ENCODE measurements around the gene ABLIM2.
"Not testable (repeated sequence)": the region's sequence is repeated elsewhere in the genome, so short reads cannot be mapped to it uniquely, and the experiment has no call there.

ABLIM2 gene

GRCh38 chr4:8156617-8157016 is 2.0 kb downstream of the ABLIM2 start:
- no peak for DNase-seq

DNA sequence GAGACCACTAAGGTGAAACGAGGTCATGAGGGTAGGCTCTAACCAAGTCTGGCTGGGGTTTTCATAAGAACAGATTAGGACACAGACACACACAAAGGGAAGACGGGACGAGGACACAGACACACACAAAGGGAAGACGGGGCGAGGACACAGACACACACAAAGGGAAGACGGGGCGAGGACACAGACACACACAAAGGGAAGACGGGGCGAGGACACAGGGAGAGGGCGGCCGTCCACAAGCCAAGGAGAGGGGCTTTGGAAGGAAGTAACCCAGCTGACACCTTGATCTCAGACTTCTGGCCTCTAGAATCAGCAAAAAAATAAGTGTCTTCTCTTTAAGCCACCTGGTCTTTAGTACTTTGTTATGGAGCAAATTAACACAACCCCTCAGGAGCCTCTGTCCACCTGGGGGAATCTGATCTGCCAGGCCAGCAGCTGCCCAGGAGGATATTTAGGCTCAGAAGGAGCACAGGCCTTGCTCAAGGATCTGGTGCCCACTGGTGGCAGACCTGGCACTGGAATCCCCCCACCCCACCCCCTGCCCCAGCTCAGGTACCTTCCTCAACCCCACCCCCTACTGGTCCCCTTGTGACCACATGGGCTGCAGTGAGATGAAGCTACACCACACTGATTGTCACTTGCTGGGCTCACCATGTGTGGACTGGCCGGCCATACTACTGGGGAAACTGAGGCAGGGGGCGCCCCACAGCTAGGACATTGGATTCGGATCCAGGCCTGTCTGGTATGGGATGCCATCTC is 2.8 kb downstream of the ABLIM2 start:
- no peak for DNase-seq

GRCh38 chr4:8155048-8155447 is 3.6 kb downstream of the ABLIM2 start:
- no peak for DNase-seq

DNA sequence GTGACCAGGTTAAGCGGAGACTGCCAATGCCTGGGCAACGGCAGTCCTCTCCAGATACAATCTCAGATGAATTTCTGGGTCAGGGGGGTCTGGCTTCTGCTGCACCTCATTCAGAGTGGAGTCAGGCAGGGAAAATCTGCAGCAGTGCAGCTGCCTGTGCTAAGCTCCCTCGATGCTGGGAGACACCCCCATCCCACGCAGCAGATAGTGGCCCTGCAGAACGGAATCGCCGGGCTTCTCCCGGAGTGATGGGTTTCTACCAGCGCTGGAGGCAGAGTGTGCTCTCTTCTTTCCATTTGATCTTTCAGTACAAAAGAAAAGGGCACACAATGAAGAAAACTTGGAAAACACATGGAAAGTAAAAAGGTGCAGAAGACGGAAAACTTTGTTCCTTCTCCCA is 5.2 kb downstream of the ABLIM2 start:
- no peak for DNase-seq

- no peak for DNase-seq
Measured at GRCh38 chr4:8152865-8153257, 5.8 kb downstream of the ABLIM2 start.

DNA sequence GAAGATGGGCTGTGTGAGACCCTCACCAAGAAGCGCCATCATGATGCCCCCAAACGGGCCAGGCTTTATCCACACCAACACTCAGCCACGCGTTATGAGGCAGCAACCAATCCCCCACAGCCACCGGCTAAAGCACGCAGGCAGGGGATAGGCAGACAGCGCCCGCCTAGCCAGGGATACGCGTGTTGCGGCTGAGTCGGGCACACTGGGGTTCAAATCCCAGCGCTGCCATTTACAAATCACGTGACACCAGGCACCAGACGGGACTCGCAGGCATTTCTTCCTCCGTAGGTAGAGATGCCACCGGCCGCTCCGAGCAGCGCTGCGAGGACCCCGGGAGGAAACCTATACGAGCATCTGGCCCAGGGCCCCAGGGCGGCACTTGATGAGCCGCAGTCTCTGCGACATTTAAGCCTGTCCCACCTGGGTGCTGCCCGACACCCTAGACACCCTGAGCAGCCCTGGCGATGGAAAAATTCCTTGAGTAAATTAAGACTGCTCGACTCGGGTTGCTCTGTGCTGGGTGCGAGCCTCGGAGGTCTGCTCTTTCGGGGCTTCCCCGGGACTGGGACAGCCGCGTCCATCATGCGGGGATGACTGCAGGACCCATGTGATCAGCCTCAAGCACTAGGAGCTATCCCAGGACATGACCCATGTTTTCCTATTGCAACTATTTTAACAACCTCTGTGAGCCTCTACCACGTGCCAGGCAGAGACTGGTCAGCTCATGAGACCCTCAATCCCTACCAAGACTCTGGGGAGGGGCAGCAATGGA is 6.3 kb downstream of the ABLIM2 start:
- DNase-seq, result no peak

DNA sequence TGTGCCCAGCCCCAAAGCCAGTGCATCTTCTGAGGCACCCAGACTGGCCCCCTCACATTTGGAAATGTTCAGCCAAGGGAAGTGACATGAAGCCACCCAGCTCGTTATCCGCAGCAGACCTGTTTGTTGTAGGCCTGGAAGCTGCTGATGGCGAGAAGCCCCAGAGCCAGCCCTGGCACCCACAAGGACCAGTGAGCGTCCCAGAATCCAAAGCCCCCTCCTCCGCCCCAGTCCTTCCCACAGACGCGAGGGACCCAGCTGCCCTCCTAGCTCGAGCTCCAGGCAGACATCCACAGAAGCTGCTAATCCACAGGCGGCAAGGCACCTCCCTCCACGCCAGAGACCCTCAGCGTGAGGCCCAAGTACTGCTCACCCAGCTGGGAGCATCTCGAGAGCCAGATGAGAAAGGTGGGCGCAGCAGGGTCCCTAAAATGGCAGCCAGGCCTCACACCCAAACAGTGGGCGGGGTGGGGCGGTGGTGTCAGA is 7.4 kb downstream of the ABLIM2 start:
- DNase-seq, result no peak

DNA sequence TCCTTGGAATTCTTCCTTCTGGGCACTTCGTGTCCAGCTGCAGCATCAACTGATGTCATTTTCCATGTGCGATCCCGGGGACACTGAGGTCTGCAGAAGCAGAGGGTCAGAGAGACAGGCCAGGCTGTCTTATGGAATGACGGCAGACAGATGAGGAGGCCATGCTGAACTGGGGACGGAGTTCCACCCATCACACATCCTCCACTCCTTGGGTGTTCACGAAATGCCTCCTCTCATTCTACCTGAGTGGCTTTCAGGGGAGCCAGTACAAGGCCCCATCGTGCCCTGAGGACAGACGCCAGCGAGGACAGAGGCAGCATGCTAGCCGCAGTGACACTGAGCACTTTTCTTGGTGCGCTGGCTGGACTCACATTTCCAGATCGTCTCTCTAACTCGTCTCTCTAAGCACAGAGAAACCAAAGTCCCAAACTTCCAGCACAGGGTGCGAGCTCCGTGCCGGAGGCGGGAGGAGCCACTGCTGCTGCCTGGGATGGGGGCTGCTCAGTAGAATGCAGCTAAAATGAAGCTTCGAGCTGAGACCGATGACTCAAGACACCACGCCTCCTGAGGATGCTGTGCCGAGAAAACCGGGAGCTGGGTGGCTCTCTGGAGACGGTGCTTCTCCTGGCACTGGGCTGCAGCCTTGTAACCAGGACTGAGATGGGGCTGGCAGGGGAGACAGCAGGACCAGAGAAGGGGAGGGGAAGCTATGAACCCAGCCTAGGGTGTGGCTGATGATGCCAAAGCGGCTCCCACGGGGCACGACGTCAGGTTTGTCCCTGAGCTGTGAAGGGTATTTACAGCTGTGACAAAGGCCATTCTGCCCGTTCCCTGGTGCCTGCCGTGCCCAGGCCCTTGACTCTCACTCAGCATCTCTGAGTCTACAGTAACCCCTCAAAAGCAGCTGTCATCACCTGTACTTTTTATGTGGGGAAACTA is 8.2 kb downstream of the ABLIM2 start:
- DNase-seq, result no peak

GRCh38 chr4:8149664-8150063 is 8.9 kb downstream of the ABLIM2 start:
- no peak for DNase-seq

- no peak for DNase-seq
Measured at GRCh38 chr4:8148785-8149435, 9.7 kb downstream of the ABLIM2 start.

DNA sequence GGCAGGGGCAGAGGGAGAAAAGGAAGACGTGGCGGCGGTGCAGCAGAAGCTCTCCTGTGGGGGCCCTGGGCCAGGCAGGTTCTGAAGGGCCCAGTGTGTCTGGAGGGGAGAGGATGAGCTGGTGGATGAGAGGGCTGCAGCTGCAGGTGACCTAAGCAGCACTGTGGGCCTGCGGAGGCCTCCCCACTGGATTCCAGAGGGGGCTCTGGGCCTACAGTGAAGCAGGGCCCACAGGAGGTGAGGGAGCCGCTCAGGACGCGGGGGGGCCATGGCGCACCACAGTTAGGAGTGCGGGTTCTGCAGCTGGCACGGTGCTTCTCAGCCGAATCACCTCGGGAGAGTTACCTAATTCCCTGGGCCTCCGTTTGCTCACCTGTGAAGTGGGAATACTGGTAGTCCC is 10.5 kb downstream of the ABLIM2 start:
- no peak for DNase-seq

DNA sequence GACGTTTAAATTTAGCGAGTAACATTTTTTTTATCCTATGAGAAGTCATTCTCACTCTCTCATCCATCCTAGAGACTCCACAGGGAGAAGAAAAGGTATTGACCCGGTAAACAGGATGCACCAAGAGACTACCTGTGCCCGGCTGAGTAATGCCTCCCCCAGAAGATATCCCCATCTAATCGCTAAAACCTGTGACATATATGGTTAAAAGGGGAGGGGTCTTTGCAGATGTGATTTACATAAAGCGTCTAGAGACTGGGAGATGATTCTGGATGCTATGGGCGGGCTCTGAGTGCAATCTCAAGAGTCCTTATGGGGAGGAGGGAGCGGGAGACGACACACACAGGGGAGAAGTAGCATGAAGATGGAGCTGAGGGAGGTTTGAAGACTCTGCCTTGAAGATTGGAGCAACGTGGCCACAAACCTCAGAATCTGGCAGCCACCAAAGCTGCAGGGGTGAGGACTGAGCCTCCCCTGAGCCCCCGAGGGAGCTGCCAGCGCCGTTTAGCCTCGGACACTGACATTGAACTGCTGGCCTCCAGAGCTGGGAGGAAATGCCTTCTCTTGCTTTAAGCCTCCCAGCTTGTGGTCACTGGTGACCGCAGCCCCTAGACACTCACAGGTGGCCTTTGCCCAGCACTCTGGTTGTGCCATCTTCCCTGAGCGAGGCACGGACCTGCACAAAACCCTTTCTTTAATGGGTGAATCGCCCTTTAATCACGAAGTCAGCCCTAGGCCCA is 11.2 kb downstream of the ABLIM2 start:
- DNase-seq, result no peak

DNA sequence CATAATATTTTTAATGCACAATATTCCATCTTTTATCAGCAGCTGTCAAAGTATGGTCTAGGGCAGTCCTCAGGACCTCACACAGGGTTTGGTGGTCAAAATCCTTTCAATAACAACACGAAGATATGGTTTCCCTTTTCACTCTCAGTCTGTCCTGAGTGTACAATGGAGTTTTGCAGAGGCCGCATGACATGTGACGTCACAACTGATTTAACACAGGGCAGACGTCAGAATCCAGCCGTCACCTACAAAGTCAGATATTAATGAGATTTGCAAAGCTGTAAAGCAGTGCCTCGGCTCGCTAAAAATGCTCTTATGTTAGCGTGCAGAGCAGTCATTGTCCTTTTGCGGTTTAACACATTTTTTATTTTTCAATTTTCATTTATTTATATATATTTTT is 12.5 kb downstream of the ABLIM2 start:
- DNase-seq, result no peak

GRCh38 chr4:8144359-8144758 is 14.3 kb downstream of the ABLIM2 start:
- DNase-seq, result no peak

GRCh38 chr4:8143392-8144140 is 15.0 kb downstream of the ABLIM2 start:
- DNase-seq, result no peak

DNA sequence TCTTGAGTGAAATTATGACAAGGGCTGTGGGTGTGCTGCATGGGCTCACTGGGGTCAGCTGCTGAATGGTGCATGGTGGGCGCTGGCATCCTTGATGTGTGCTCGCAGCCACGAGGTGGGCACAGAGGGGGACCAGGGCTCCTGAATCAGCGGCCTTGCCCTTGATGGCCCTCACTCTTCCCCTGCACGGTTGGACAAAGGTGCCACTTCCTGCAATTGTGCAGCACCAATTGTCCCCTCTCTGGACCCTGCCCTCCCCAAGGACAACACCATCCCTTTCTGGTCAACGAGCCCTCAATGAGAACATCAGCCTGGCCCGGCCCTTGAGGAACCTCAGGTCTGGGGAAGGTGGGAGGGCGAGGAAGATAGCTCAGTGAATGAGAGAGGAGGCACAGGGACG is 16.1 kb downstream of the ABLIM2 start:
- DNase-seq, result no peak

GRCh38 chr4:8141935-8142334 is 16.7 kb downstream of the ABLIM2 start:
- no peak for DNase-seq

- DNase-seq, result no peak
Measured at GRCh38 chr4:8140915-8141314, 17.7 kb downstream of the ABLIM2 start.

- DNase-seq, result not testable (repeated sequence)
Measured at GRCh38 chr4:8139726-8140125, 18.9 kb downstream of the ABLIM2 start.

DNA sequence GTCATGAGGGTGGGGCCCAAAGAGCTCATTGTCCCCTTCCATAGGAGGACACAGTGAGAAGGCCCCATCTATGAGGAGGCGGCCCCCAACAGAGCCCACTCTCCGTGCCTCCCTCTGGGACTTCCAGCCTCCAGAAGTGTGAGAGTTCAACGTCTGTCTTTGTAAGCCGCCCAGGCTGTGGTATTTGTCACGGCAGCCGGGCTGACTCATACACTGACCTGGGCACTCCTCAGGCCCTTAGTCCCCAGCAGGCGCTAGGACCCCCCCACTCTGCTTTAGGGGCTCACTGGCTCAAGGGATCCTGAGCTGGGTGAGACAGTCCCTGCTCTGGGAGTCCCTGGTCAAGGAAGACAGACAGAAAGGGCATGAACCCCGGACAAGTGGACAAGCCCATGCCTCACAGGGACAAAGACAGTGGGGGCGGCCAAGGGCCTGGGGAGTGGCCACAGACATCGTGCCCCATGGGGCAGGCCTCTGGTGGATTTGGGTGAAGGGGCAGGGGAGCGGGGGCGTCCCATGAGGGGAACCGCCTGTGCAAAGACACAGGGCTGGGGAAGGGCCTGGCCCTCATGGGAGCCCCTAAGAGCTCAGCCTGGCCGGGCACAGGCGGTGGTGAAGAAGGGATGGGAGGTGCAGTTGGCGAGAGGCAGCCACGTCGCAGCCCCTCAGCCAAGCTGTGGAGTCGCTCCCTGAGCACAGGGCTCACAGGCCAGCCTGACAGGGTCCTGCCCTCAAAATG is 21.5 kb downstream of the ABLIM2 start:
- DNase-seq, result no peak
